ENCODE measurements around the gene AGMO. TPM values are rescaled to one million over a fixed set of nuclear protein-coding genes. Genes with fewer than 3 reads are reported as not detected.

AGMO gene
- total and polyA plus RNA-seq, 10 of the 15 experiments (the other 5 are each of a cell fraction or from before 2014, with no cell fraction given) = 0.11 to 0.29 TPM; not detected in 8

- TF ChIP-seq ATF2 (IDR thresholded peaks at IDR 0.05; ENCODE audit: low read length) = no peak
- TF ChIP-seq EZH2 (IDR thresholded peaks at IDR 0.05; ENCODE audit: borderline replicate concordance, control insufficient read depth, low read depth, low read length) = no peak
- no peak for TF ChIP-seq TCF7 (IDR thresholded peaks at IDR 0.05; ENCODE audit: borderline replicate concordance)
Measured at GRCh38 chr7:15335390-15335789, 226.4 kb downstream of the AGMO start (continued).

GRCh38 chr7:15334536-15335263 lies 227.1 kb downstream of the AGMO start:
- H3K79me2 ChIP-seq (ENCODE audit: control insufficient read depth, insufficient read depth, low read length) = no peaks in the 10 kb centered on the region
- in situ Hi-C loops (cut with MboI) = no loop called here
- no peak for FAIRE-seq
- H4K20me1 ChIP-seq (ENCODE audit: control insufficient read depth, insufficient read depth) = no peaks in the 10 kb centered on the region
- BruUV-seq (replicated peaks) = no TSS peak
- TF ChIP-seq NBN (IDR thresholded peaks at IDR 0.05) (no peak), ZBTB4 (CRISPR knock-in tag; IDR thresholded peaks at IDR 0.05) (no peak), BACH1 (IDR thresholded peaks at IDR 0.05; ENCODE audit: borderline replicate concordance) (no peak), POLR2AphosphoS5 (IDR thresholded peaks at IDR 0.05; ENCODE audit: low read length) (no peak), SMAD1 (IDR thresholded peaks at IDR 0.05; ENCODE audit: low read depth, partially characterized antibody) (no peak), EP300 (IDR thresholded peaks at IDR 0.05; ENCODE audit: borderline replicate concordance in 1 of 2, control insufficient read depth in 1 of 2, low read depth in 2 of 2, low read length in 2 of 2) (no peak), JUNB (IDR thresholded peaks at IDR 0.05) (no peak), ZNF217 (IDR thresholded peaks at IDR 0.05) (no peak), POU2F2 (IDR thresholded peaks at IDR 0.05; ENCODE audit: borderline replicate concordance, low read depth, low read length) (no peak), RFX5 (IDR thresholded peaks at IDR 0.05; ENCODE audit: low read depth, low read length) (no peak), JUND (IDR thresholded peaks at IDR 0.05; ENCODE audit: low read depth, low read length) (no peak)
- no peaks in the 10 kb centered on the region for H3K27me3 ChIP-seq (replicated peaks in 1 of 2; ENCODE audit: control insufficient read depth in 2 of 2, insufficient read depth in 2 of 2, low read length in 1 of 2)
- intact Hi-C loops (cut with micrococcal nuclease; ENCODE audit: unreplicated experiment) = no loop called here
- DNase-seq (ENCODE audit: low read depth, low spot score) = no peak
- no peak overlapping the region for H3K4me2 ChIP-seq (ENCODE audit: control insufficient read depth, insufficient read depth)
- ChIA-PET POLR2A (no interaction called here), SMC1A (ENCODE audit: uncharacterized antibody, unreplicated experiment) (interaction anchor here (0.6 to 1.4 kb wide), 4 partner anchors 10 to 386 kb away, joined by 3 to 6 read pairs (median 4); no protein-coding TSS in a partner anchor), RAD21 (ENCODE audit: unreplicated experiment) (no interaction called here), CTCF (interaction anchor here (0.8 to 1.4 kb wide), 3 partner anchors 9 to 737 kb away, joined by 3 to 5 read pairs (median 4); no protein-coding TSS in a partner anchor)
- H3K4me1 ChIP-seq (ENCODE audit: control insufficient read depth, insufficient read depth, low read length) = no peaks in the 10 kb centered on the region
- H3K9ac ChIP-seq (ENCODE audit: control insufficient read depth, insufficient read depth, low read length) = no peak overlapping the region
- no peaks in the 10 kb centered on the region for H3K36me3 ChIP-seq (ENCODE audit: control insufficient read depth in 2 of 2, insufficient read depth in 2 of 2, low read length in 1 of 2)
- H3K27ac ChIP-seq (ENCODE audit: control insufficient read depth, insufficient read depth) = no peak overlapping the region
- no peaks in the 10 kb centered on the region for H3K9me3 ChIP-seq (replicated peaks; ENCODE audit: control insufficient read depth, insufficient read depth, low read length)
- no peak overlapping the region for H3K4me3 ChIP-seq
- no peak overlapping the region for H2AFZ ChIP-seq (ENCODE audit: control insufficient read depth, low read depth, low read length)
- WGBS (ENCODE audit: insufficient coverage, insufficient replicate concordance, low lambda C conversion rate, missing lambda C conversion rate) = 40% methylated on average over 6 of the region's 6 CpGs
- ATAC-seq = no peak

Data from GM12878 (cell line).